Mammary epithelial cell (primary cell): ENCODE results near the gene DRICH1.

ENCODE experiments used
- CTCF ChIP-seq, 2 donors: IDR thresholded peaks in 1 of 2; conservative IDR thresholded peaks in 1 of 2; 2 replicates each; pipeline ENCODE4 v1.5.1; 2011 to 2012; ENCODE audit warnings: inconsistent platforms in 2 of 2, low read length in 2 of 2, mild to moderate bottlenecking in 2 of 2, control low read depth in 1 of 2, low read depth in 1 of 2; ENCODE audit not compliant: insufficient read depth in 1 of 2; ENCODE audit errors: extremely low read depth in 1 of 2
- EZH2 ChIP-seq: IDR thresholded peaks from 2 replicates; pipeline ENCODE4 v1.6.1; 2012; ENCODE audit warnings: low read length, inconsistent platforms, borderline replicate concordance

GRCh38 chr22:23574371-23574811 lies 57.7 kb downstream of the DRICH1 start:
- TF ChIP-seq CTCF (conservative IDR thresholded peaks at IDR 0.05 in 1 of 2, IDR thresholded peaks at IDR 0.05 in 1 of 2; ENCODE audit: extremely low read depth in 1 of 2, insufficient read depth in 1 of 2, low read depth in 1 of 2, low read length in 2 of 2) = no peak
- no peak for TF ChIP-seq EZH2
